ENCODE data around the gene ANXA6.

ANXA6 gene

DNA sequence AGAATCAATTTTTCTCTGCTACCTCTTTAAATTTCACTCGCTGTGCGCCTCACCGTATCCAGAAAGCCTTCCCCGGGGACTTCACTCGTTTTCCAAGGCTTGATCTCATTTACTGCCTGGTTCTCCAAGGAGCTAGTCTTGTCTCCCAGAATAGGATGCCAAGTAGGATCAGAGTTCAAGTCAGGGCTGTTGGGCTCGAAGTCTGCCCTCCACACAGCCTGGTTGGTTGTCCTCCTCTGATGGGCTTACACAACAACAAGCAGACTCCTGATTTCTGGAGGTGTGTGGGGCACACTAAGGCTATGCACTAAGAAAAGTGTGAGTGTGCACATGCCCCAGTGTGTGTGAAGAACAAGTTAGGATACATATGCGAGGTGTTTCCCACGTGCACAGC, 62.7 kb downstream of the ANXA6 start:
- TF ChIP-seq CTCF (IDR thresholded peaks at IDR 0.05; ENCODE audit: control extremely low read depth, extremely low read depth, low read depth, missing control alignments): no peak
- ChIA-PET CTCF (interaction anchor here (1.0 to 8.5 kb wide), 7 partner anchors 9 to 70 kb away, joined by 3 to 92 read pairs (median 6); no protein-coding TSS in a partner anchor), POLR2A (no interaction called here)
- DNase-seq (ENCODE audit: extremely low spot score): no peak

DNA sequence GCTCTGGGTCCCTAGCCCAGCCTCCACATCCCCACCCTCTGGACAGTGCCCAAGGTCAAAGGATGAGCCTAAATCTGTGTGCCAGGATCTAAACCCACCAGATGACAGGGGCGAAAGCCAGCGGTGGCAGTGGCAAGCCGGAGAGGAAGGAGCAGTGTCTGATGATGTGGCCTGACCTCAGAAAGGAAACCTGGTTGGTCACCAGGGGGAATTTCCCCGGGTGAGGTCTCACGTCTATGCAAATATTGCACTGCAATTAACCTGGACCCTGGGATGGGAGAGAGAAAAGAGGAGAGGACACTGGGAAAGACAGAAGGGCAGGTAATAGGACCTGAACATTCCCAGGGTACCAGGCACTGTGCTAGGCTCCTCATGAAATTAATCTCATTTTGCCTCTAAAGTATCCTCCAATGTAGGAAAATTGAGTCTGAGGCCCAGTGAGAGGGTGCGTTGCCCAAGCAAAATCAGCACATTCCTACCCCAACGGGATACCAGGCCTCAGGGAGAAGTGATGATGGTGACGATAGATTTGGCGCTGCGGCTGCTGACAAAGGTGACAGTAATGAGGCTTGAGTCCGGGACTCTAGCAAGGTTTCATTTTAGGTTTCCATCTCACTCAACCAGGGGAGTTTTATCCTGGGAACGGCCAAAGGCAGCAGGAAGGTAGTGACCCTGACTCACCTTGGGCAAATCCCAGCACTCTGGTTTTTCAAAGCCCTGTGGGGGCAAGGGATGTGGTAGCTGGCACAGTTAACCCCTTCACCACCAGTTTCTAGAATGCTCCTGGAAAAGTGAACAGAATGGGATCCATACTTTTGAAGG, 63.3 kb downstream of the ANXA6 start:
- DNase-seq (ENCODE audit: extremely low spot score): peak; percentile 69
- POLR2A ChIA-PET: no interaction called here
- TF ChIP-seq CTCF (IDR thresholded peaks at IDR 0.05; ENCODE audit: control extremely low read depth, extremely low read depth, low read depth, missing control alignments): no peak
- CTCF ChIA-PET: interaction anchor here (1.0 to 8.5 kb wide), 12 partner anchors 8 to 71 kb away, joined by 3 to 92 read pairs (median 9); no protein-coding TSS in a partner anchor

GRCh38 chr5:151093476-151093889, 64.1 kb downstream of the ANXA6 start:
- ChIA-PET POLR2A (no interaction called here), CTCF (interaction anchor here (0.7 to 2.6 kb wide), 8 partner anchors 9 to 72 kb away, joined by 3 to 12 read pairs (median 6); partner anchors contain the start of gene TNIP1)
- DNase-seq (ENCODE audit: extremely low spot score): no peak
- no peak for TF ChIP-seq CTCF (IDR thresholded peaks at IDR 0.05; ENCODE audit: control extremely low read depth, extremely low read depth, low read depth, missing control alignments)

GRCh38 chr5:151092762-151093161, 64.8 kb downstream of the ANXA6 start:
- no peak for TF ChIP-seq CTCF (IDR thresholded peaks at IDR 0.05; ENCODE audit: control extremely low read depth, extremely low read depth, low read depth, missing control alignments)
- ChIA-PET CTCF (interaction anchor here (0.7 to 2.6 kb wide), 8 partner anchors 8 to 73 kb away, joined by 3 to 12 read pairs (median 6); partner anchors contain the start of gene TNIP1), POLR2A (no interaction called here)
- DNase-seq (ENCODE audit: extremely low spot score): no peak

DNA sequence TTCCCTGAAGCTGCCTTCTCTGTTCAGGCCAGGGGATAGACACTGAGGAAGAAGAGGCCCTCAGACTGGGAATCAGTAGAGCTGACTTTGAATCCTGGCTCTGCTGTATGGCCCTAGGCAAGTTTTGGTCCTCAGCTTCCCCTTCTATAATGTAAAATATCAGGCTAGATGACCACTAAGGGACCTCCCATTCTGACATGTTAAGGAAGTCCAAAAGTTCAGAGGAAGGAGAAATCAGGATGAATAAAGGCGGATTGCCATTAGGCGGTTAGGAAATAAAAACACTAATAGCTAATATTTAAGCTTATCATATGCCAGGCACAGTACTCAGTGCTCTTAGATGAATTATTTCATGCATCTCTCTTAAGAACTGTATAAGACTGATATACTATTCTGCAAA, 67.9 kb downstream of the ANXA6 start:
- no peak for TF ChIP-seq CTCF (IDR thresholded peaks at IDR 0.05; ENCODE audit: control extremely low read depth, extremely low read depth, low read depth, missing control alignments)
- CTCF ChIA-PET: interaction anchor here (1.0 to 2.5 kb wide), 12 partner anchors 8 to 76 kb away, joined by 3 to 16 read pairs (median 4); partner anchors contain the start of gene TNIP1
- no peak for DNase-seq (ENCODE audit: extremely low spot score)
- POLR2A ChIA-PET: interaction anchor here (0.6 to 1.2 kb wide), 2 partner anchors 9 to 419 kb away, joined by 3 to 6 read pairs; no protein-coding TSS in a partner anchor

- DNase-seq (ENCODE audit: extremely low spot score): no peak
- POLR2A ChIA-PET: interaction anchor here (0.6 to 1.2 kb wide), 2 partner anchors 9 to 420 kb away, joined by 3 to 6 read pairs; no protein-coding TSS in a partner anchor
- no peak for TF ChIP-seq CTCF (IDR thresholded peaks at IDR 0.05; ENCODE audit: control extremely low read depth, extremely low read depth, low read depth, missing control alignments)
- CTCF ChIA-PET: interaction anchor here (1.0 to 2.5 kb wide), 10 partner anchors 7 to 41 kb away, joined by 3 to 16 read pairs (median 4); partner anchors contain the start of gene TNIP1
These were observed 68.6 kb downstream of the ANXA6 start for GRCh38 chr5:151088986-151089385.
